GM21515 (cell line): ENCODE measurements around the gene POU3F3.

ENCODE experiments used
- ATAC-seq: cut with Tn5 transposase; IDR thresholded peaks from one replicate; pipeline ENCODE4 v1.9.1; 2021; ENCODE audit not compliant: unreplicated experiment

Gene POU3F3

DNA sequence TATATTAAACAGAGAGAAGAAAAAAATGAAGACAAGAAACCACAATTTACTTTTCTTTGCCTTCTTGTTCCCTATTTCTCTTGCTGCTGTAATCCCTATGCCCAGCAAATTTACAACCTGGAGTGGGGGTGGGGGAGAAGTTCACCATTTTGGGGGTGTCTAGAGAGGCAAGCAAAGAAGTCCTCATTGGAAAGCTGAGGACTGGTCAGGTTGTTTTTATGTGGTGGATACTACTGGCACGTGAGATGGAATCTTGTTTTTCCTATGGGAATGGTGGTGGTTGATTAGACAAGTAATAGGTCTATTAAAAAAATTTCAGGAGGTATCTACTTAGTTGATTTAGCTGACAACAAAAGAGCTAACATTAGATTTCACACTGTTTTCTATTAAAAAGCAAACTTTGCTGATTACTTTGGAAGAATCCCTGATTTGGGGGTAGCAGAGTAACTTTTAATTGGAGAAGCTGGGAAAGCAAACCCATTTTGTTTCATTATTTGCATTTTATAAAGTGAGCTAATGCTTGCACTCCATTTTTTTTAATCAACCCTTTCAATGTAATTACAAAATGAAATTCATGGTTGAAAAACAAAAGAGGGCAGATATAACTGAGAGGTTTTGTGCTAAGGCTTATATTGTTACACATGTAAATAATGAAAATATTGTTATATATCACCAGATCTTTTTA lies 6.0 kb downstream of the POU3F3 start:
- no peak for ATAC-seq

DNA sequence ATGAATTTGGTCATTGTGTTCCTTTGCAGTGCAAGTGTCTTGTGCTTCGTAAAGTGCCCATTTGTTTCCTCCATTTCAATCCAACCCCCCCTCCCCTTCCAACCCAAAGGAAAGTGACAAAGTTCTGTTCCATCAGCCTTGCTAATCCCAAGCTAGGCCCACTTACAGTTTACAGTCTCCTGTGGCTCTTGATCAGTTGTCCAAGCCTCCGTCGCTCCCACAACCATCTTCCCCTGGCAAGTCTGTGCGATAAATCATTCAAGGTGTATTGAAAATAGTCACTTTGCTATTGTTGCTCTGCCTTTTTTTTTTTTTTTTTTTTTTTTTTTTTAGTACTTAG lies 6.5 kb downstream of the POU3F3 start:
- no peak for ATAC-seq

DNA sequence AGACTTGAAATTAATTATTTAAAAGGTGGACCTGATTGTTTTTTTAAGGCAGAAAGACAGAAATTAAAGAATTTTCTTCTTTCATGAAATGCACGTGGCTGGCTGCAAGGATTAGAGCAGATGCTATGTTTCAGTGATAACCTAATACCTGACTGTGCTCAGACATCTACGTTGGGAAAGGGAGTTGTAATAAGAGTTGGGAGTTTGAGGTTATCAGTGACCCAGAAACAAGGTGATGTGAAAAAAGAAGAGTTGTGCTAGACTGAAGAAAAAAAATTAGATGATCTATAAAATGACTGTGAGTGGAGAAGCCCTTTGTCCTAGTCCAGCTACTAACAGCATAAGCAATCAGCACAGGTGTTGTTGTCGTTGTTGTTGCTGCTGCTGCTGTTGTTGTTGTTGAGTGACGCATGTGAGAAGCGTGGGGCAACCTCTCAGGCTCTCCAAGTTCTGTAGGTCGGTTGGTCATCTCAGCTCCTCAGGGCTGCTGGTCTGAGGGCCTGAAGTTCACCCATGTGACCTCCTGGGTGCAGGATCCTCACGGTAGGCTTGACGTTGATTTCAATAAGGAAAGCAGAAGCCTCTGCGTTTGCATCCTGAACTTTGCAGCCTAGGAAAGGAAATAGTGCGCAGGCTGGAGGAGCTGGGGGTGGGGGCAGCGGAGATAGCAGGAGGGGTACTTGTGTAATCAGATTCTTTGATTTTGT lies 7.6 kb downstream of the POU3F3 start:
- no peak for ATAC-seq

DNA sequence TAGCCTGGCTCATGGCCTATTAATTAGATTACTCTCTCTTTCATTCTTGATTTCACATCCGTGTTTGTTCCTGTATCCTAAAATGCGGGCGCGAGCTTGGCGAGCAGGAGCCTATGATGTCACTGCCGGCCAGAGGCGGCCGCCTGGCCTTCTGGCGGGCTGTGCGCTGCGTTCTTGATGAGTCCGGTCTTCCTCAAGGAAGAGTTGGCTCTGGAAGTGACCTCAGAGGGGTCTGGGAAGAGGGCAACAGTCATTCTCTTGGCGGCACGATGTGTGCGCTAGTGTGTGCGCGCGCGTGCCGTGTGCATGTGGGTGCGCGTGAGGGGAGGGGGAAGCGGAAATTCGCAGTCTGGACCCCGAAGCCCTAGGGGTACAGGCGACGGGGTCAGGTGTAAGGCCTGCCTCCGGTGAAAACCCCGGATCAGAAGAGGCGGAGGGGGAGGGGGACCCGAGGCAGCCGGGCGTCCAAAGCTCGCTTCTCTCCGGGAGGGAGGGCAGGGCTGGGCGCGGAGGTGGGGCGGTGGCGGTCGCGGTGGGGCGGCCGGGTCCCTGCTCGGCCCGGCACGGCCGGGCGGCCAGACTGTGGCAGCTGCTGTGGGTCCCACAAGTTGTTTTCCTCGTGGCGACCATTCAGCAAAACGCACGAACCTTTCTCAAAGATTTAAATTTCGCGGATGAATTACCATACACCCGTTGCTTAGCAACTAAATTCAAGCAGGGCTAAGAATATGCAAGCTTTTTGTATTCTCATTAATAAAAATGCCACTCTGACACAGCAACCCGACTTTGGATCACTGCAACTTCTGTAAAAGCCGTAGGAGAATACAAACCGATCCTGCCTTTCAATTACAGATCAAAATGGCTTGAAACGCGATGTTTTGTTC lies 8.4 kb downstream of the POU3F3 start:
- ATAC-seq, result no peak

DNA sequence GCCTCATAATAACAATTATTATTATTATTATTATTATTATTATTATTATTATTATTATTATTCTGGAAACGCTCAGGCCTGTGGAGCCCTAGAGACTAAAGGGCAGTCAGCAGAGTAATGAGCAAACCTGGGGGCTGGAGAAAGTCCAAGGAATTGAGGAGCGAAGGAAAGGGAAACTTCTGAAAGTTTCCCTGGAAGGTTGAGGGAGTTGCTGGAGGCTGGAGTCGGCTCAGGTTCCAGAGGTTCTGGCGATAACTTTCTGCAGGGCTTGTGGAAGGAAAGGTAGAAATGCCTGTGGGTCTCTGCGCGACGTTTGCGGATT lies 9.2 kb downstream of the POU3F3 start:
- ATAC-seq, result no peak

DNA sequence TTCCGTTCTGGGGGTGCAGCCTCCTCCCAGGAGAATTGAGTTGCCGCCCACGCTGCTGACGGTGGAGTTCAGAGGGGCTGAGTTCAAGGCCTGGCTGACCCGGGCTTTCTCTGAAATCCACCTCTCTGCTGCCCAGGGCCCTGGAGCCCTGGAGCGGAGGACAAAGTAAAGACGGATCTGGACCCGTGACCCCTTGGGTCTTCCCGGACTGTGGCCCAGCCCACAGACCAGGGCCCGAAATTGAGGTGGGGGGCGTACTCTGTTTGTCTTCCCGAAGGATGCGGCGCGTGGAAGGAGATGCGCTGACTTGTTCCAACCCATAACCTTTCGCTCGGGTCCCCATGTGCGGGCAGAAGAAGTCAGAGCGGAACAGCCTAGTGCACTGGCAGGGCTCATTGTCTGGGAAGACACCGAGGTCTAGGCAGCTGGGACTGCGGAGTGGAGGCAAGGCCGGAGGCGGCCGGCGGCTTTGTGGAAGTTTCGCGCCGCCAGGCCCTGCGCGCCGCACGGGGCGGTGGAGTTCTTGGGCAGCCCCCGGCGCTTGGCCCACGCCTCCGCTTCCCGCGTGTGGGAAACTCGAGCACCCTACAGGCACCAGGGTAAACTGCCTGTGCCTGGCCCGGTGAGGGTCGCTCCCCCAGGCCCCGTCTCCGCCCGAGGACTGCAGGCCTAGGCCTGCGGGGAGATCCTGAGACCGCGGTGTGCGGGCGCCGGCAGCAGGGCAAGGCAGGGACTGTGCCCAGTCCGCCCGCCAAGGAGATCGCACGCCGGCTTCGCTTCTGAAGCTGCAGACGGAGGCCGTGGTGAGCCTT lies 9.8 kb downstream of the POU3F3 start:
- ATAC-seq, result no peak

DNA sequence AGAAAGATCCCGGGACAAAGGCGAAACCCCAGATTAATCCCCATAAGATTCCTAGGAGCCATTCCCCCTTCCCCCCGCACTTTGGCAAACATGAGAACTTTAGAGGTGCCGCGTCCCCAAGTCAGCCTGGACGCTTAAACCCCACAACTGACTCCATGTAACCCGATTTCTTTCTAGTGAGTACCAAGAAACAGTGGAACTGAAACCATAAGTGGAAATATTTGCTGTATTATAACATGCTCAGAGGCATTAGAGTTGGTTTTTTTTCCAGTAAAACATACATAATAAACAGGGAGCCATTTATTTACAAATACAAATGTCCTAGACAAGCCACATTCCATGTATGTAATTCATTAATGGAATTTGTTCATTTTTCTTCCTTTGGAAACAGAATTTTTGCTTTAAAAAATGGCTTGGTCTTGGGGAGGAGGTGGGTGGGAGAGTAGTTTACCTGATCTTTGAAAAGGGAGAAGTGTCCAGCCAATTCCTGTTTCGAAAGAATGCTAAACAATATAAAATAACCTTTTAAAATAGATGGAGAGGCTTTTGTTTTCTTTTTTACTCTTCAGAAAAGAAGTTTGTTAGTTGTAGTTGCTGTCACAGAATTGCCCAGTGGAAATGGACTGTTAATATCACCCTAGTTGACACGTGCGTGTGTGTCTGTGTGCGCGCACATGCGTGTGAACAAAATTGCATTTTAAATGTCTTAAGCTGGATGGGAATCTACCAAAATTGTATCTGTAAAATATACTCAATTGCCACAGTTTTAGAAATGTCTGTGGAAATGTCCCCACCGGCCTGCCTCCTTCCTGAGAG lies 10.6 kb downstream of the POU3F3 start:
- ATAC-seq, result no peak

DNA sequence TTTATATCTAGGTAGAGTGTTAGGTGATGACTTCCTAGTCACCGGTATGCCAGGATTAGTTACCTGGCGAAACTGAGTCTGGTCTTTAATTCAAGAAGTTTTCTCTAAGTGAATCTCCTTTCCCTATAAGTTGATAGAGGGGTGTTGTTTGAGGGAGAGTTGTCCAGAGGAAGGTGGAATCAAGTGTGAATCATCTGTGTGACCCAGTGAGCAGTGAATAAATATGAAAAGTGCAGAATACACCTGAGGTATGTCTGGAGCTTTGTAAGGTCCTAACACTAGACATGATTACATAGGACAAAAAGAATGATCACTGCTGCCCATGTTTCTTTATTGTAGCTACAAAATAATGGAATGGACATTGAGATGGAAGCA lies 11.2 kb downstream of the POU3F3 start:
- no peak for ATAC-seq

DNA sequence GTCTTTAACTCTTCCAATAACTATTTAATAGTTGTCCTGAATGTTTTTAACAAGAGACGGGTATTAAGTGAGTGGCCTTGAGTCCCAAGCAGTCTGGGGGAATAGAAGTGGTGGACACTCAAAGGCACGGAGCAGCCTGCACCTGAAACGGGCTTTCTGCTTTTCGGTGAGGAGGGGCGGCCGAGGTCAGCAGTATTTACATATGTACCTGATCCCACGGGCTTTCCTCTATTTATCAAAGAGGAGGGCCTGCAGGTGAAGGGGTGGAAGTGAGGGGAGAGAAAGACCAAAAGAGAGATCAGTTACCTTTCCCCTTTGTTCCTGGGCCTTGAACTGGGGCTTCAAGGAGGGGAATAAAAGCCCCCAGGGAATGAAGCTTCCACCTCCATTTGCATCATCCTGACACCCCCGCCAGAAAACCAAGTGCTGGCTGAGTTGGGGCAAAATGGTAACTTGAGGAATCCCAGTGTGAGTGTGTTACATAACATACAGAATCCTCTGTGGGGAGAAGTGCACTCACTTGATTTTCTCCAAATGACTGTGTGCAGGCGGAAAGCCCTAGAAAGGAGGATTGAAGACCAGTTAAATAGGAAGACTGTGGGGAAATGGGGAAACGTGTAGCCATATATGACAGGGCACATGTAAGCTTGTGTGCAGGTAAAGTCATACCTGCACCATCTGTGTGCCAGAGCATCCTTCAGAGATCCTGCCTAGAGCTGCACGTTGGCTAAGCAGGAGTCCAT lies 12.4 kb downstream of the POU3F3 start:
- no peak for ATAC-seq

DNA sequence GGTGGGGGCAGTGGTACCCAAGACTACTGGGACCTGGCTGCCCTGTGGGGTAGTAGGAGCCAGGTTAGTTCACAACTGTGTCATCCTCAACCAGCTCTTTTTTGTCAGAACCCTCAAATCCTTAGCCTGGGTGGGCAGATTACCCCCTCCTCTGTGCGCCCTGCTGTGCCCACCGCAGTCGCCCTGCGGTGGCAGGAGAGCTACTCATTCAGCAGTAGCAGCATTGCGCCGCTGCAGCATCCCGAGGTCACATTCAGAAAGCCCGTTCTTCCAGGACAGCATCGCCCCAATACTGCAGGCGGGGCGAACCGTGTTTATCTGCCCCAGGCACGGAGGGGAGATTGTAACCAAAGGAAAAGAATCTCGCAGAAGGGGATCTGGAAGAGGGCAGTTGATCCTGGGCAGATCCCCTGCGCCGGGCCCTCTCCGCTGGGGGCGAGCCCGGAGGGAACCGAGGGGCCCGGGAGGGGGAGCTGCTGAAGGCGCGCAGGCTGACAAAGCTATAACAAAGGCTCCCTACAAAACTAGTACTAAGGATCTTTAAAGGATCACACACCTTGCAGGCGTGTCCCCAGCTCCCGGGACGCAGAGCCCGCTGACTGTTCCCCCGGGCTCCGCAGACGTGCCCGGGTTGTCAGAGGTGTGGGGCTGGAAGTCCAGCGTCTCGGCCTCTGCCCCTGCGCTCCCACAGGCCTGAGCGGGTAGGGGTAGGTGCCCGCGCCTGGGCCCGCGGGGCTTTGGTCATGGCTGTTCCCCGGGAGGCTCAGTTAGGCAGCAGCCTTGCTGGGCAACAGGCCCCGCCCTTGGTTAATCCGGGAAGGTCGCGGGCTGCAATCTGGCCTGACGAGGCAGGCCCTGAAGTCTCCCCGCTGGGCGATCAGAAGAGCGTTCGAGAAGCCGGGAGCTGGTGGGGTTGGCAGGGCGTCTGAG lies 13.2 kb downstream of the POU3F3 start:
- ATAC-seq, result no peak

DNA sequence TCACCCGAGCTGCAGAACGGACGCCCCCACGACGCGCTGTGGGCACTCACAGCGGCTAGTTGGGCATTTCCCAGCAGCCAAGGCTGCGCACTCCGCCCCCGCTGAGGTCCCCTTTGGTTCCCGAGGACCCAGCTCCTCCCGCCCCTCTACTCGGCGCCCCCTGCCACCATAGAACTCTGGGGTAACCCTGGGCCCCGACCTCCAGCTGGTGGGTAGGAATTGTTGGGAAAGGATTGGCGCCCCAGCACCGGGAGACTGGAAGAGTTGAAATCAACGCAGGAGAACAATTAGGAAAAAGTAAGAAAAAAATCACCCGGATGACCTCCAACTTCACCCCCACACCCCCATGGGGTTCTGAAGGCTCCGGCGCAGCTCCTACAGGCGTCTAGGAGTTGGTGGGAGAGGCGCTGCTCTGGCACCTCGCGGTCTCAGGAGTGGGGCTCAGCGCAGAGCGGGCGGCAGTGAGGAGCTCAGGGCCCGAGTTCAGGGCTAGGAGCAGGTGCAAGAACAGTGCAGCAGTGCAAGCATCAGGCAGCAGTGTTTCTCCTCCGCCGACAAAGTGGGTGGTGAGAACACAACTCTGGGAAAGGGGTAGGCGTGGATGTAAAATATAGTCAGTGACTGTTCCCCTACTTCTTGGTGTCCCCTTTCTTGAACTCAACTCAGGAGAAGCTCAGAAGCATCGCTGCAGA lies 14.0 kb downstream of the POU3F3 start:
- ATAC-seq, result no peak

DNA sequence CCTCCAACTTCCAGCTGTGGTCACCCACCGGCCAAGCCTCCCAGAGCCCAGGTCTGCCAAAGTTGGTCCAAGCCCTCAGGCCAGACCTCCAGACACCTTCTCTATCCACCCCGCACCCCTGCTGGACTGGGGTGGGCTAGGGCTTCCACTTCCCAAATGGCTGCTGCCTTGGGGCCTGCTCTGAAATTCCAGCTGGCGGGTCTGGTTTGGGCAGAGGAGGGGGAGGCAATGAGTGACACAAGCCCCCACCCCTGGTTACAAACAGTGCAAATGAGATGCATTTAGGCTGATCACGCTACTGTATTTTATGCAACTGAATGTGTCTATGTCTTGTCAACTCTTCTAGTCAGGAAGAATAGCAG lies 14.6 kb downstream of the POU3F3 start:
- no peak for ATAC-seq

DNA sequence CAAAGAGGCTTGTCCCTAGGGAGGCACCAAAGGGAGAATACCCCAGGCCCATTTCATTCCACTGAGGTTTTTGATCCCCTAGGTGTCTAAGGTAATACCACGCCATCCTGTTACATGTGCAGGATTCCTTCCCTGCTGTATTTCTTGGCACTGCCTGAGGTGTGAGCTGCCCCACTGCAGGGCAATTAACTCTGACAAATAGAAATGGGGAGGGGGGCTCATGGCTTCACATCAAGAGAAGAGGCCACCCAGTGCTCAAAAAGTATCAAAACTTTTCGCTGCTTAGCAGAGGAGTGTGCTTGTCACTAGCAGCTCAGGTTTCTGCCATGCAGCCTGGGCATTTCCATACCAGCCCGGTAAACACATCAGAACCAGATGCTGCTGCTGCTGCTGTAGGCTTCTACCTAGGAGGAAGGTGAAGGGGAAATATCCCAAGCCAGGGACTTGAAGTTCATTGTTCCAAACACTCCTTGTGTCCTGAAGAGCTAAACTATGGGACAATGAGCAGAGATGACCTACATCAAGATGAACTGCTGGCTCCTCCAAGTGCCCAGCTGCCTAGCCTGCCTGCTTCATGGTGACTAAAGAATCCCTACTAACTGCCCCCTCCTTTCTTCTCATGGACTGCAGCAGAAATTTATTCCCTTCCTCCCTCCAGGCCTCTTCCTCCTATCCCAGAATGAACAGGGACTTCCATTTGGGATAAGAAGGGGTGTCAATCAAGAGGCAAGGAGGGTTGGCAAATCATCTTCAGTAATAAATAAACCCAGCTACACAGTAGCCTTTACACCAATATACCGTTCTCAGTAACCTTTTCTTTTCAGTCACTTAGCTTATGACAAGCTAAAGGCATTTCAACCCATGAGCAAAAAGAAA lies 16.4 kb downstream of the POU3F3 start:
- ATAC-seq, result no peak

DNA sequence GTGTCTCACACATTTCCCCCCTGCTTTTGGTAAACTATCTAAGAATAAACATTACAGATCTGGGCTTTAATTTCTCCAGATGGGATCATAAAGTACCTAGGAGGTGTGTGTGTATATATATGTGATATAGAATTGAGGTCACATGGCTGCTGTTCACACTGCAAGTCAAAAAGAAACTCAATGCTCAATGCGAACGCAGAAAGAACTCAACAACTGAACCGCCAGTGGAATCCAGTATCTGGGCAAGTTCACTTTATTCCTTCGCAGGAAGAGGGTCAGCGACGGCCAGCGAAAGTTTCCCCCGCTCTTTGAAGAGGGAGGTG lies 17.7 kb downstream of the POU3F3 start:
- ATAC-seq, result no peak

DNA sequence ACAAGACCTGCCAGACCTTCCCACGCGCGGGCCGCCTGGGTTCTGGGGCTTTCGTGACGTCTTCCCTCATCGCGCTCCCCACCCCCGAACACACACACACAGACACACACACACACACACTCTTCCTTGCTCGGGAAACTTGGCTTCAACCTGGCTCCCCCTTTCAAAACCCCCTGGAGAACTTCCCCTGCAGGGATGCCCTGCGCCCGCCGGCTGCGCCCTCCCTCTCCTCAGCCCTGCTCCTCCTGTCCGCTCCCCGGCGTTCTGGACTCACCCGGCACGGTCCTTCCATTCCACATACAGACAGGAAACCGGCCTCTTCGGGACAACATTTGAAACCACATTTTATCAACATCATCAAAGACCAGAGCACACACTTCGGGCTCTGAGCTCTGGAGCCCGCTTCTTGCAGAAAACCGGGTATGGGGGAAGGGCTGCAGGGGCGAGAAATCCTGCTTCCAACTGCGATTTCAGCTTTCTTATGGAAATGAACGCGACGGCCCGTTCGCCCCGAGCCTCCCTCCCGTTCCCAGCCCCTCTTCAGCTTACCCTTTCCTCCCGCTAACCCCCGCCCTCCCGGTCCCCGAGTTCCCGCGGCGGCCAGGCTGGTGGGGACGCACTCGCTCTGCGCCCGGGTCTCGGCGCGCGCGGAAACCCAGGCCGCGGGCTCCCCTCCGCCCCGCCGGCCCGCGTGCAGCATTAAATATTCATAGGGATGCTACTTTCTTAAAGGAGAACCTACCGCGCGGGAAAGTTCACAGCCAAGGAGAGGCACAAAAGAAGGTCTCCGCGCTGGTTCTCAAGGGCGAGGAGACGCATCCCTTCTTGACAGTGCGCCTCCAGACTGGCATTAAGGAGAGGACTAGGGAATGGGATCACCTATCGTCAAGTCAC lies 18.3 kb downstream of the POU3F3 start:
- ATAC-seq, result no peak

DNA sequence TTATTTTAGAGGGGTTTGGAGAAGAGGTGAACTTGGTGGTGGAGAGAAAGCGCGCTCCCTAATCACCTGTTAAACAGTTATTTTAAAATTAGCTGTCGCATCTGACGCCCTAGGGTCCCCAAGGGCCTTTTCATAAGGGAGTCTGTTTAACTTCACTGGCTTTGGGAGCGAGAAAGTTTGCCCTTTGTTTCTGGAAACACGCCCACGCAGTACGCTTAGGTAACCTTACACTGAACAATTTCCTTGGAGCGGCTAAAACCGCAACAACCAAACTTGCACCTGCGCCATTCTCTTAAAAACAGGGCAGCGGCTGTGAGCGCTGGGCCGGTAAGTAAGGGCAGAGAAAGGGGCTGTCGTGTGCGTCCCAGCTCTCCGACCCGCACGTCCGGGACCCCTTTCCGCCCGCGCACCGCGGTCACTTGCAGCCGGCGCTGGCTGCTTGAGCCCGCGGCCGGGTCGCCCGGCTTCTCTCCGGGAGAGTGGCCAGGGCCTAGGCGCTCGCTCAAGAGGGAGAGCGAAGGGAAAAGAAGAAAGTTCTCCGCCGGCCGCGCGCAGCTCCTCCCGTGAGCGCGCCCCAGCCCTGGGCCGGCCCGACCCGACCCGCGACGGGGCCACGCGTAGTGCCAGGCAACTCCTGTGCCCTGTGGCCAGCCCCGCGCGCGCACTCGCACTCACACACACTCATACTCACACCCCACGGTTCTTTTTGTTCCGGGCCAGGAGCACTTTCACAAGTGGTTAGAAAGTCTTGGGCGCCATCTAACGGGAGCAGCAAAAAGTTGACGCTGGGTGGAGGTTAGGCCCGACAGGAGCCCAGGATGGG lies 19.2 kb downstream of the POU3F3 start:
- ATAC-seq, result peak; percentile 87
